Chondrocyte (in vitro differentiated cells): ENCODE results near the gene SETDB2. TPM values are rescaled to one million over a fixed set of nuclear protein-coding genes. Genes with fewer than 3 reads are reported as not detected.

Experiments used
- DNase-seq: peaks from one replicate; pipeline ENCODE4 v3.0.0; 2021; ENCODE audit warnings: mixed read lengths, low spot score
- H3K27ac Mint-ChIP-seq: one replicate; pipeline ENCODE4 v1.8.0; 2021; ENCODE audit warnings: mild to moderate bottlenecking, moderate library complexity, mixed read lengths; ENCODE audit not compliant: unreplicated experiment
- H3K27me3 Mint-ChIP-seq: 2 replicates; pipeline ENCODE4 v1.8.0; 2021; ENCODE audit warnings: low read depth, mixed read lengths
- H3K36me3 Mint-ChIP-seq: 2 replicates; pipeline ENCODE4 v1.8.0; 2021; ENCODE audit warnings: low read depth, mixed read lengths
- H3K4me1 Mint-ChIP-seq: 2 replicates; pipeline ENCODE4 v1.8.0; 2021; ENCODE audit warnings: low read depth, mild to moderate bottlenecking, mixed read lengths
- H3K4me3 Mint-ChIP-seq: one replicate; pipeline ENCODE4 v1.8.0; 2021; ENCODE audit warnings: mild to moderate bottlenecking, moderate library complexity, mixed read lengths; ENCODE audit not compliant: unreplicated experiment
- H3K9me3 Mint-ChIP-seq: 2 replicates; pipeline ENCODE4 v1.8.0; 2021; ENCODE audit warnings: low read depth, mixed read lengths
- total RNA-seq: library from RNA; stranded (reverse); gene quantifications from 3 replicates; pipeline ENCODE4 v1.2.1, GENCODE V29; 2021
- TF ChIP-seq, protein P1 (sequence below): fragments of 200-600 bp; sonication (generic); IDR thresholded peaks from 2 replicates; pipeline ENCODE4 v1.5.0; 2021; ENCODE audit warnings: antibody characterized with exemption, mild to moderate bottlenecking, moderate library complexity

SETDB2 gene
- total RNA-seq, 1 donor from 2014 or later, result 7.3 TPM

DNA sequence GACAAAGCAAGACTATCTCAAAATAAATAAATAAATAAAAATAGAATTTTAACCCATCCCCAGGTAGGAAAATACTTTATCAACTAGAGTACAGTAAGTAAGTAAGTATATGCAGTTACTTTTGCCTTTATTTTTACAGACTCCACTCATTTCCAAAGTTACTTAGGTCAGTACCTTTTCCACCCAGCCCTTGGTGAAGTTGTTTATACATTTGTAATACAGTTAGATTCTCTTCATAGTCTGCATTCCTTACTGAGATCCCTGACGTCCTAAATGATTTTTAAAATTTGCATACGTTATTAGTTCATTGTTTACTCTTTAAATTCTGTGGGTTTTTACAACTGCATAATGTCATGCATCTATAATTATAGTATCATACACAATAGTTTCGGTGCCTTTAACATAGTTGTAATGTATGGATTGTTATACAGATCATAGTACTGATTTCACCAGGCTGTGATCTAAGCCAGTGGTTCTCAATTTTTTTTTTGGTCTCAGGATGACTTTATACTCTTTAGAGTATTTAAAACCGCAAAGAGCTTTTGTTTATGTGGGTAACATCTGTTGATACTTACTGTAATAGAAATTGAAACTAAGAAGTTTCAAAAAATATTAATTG is 10.4 kb downstream of the SETDB2 start:
- no peak overlapping the region for H3K4me3 Mint-ChIP-seq
- TF ChIP-seq, protein P1, sequence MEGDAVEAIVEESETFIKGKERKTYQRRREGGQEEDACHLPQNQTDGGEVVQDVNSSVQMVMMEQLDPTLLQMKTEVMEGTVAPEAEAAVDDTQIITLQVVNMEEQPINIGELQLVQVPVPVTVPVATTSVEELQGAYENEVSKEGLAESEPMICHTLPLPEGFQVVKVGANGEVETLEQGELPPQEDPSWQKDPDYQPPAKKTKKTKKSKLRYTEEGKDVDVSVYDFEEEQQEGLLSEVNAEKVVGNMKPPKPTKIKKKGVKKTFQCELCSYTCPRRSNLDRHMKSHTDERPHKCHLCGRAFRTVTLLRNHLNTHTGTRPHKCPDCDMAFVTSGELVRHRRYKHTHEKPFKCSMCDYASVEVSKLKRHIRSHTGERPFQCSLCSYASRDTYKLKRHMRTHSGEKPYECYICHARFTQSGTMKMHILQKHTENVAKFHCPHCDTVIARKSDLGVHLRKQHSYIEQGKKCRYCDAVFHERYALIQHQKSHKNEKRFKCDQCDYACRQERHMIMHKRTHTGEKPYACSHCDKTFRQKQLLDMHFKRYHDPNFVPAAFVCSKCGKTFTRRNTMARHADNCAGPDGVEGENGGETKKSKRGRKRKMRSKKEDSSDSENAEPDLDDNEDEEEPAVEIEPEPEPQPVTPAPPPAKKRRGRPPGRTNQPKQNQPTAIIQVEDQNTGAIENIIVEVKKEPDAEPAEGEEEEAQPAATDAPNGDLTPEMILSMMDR, result no peak
- DNase-seq, result no peak
- H3K27ac Mint-ChIP-seq, result no peak overlapping the region
- H3K27me3 Mint-ChIP-seq, result no peaks in the 10 kb centered on the region
- H3K36me3 Mint-ChIP-seq, result no peaks in the 10 kb centered on the region
- peaks cover 18% of the 10 kb centered on the region for H3K4me1 Mint-ChIP-seq
- no peaks in the 10 kb centered on the region for H3K9me3 Mint-ChIP-seq

DNA sequence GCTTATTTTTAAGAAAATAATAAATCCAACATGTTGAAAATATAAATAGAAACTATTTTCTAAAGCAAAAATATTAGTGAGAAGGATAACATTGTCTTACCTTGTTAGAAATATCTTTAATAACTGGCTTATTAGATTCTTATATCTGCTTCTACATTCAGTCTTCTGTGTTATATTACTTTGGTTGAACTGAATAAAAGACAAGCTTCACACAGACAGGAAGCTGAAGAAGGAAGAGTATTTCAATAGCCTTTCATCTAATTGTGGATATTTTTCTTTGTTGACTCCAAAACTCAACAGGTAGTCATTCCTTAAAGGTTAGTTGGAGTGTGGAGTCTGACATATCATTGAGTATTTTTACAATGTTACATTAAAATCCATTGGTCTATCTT is 10.9 kb downstream of the SETDB2 start:
- no peaks in the 10 kb centered on the region for H3K27me3 Mint-ChIP-seq
- H3K4me3 Mint-ChIP-seq, result no peak overlapping the region
- TF ChIP-seq, protein P1, result no peak
- no peak overlapping the region for H3K27ac Mint-ChIP-seq
- H3K4me1 Mint-ChIP-seq, result peaks cover 18% of the 10 kb centered on the region
- no peak for DNase-seq
- H3K9me3 Mint-ChIP-seq, result no peaks in the 10 kb centered on the region
- no peaks in the 10 kb centered on the region for H3K36me3 Mint-ChIP-seq

DNA sequence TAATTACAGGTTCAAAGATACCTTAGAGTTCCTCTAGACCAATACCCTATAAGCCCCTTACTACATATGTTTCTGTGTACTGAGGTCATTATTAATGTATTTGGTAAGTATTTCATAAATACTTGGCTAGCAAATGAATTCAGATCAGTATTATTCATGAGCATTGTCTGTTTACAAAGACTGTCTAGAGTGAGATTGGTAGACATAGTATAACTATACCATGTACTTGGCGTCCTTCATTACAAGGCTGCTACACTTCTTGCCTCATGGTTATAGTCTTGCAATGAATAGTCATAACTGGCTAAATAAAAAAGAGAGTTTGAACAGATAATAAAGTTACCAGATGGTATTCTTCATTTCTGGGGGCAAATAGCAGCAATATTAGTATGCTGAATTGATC is 12.1 kb downstream of the SETDB2 start:
- H3K4me1 Mint-ChIP-seq, result peaks cover 12% of the 10 kb centered on the region
- H3K27me3 Mint-ChIP-seq, result no peaks in the 10 kb centered on the region
- H3K27ac Mint-ChIP-seq, result no peak overlapping the region
- no peaks in the 10 kb centered on the region for H3K9me3 Mint-ChIP-seq
- H3K36me3 Mint-ChIP-seq, result peaks cover 1% of the 10 kb centered on the region
- DNase-seq, result no peak
- no peak overlapping the region for H3K4me3 Mint-ChIP-seq
- TF ChIP-seq, protein P1, result no peak

DNA sequence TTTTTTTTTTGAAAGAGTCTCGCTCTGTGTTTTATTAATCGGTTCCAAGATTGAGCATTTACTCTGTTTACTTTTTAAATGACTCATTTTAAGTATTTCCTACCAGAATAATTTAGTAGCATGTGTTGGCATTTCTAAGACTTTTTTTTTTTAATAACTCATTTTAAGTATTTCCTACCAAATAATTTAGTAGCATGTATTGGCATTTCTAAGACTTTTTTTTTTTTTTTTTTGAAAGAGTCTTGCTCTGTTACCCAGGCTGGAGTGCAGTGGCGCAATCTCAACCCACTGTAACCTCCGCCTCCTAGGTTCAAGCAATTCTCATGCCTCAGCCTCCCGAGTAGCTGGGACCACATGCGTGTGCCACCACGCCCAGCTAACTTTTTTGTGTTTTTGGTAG is 13.1 kb downstream of the SETDB2 start:
- Mint-ChIP-seq H3K9me3 (peaks cover 2% of the 10 kb centered on the region), H3K27ac (no peak overlapping the region), H3K36me3 (peaks cover 7% of the 10 kb centered on the region), H3K27me3 (no peaks in the 10 kb centered on the region), H3K4me1 (peaks cover 12% of the 10 kb centered on the region), H3K4me3 (no peak overlapping the region)
- DNase-seq, result no peak
- TF ChIP-seq, protein P1, result no peak

DNA sequence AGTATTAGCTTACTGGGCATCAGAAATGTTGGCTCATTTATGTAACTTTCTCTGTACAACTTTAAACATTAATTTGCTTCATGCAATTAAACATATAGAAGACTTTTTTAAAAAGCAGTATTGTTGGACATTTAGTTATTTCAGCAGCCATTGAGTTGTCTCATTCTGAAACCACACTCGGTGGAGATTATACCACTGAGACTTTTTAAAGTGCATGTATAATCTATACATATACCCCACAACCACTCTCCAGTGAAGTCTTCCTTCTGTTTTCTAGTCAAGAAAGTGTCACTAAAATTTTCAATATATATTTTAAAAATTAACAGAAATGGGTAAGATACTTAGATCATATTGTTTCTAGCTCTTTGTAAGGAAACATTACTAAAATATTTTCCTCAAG is 15.5 kb downstream of the SETDB2 start:
- Mint-ChIP-seq H3K4me3 (no peak overlapping the region), H3K27me3 (no peaks in the 10 kb centered on the region), H3K4me1 (peaks cover 9% of the 10 kb centered on the region), H3K36me3 (peaks cover 24% of the 10 kb centered on the region), H3K9me3 (peaks cover 11% of the 10 kb centered on the region), H3K27ac (no peak overlapping the region)
- TF ChIP-seq, protein P1, result no peak
- no peak for DNase-seq
